Measurements from ENCODE around the gene CCDC34.

Gene CCDC34, protein sequence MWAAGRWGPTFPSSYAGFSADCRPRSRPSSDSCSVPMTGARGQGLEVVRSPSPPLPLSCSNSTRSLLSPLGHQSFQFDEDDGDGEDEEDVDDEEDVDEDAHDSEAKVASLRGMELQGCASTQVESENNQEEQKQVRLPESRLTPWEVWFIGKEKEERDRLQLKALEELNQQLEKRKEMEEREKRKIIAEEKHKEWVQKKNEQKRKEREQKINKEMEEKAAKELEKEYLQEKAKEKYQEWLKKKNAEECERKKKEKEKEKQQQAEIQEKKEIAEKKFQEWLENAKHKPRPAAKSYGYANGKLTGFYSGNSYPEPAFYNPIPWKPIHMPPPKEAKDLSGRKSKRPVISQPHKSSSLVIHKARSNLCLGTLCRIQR

DNA sequence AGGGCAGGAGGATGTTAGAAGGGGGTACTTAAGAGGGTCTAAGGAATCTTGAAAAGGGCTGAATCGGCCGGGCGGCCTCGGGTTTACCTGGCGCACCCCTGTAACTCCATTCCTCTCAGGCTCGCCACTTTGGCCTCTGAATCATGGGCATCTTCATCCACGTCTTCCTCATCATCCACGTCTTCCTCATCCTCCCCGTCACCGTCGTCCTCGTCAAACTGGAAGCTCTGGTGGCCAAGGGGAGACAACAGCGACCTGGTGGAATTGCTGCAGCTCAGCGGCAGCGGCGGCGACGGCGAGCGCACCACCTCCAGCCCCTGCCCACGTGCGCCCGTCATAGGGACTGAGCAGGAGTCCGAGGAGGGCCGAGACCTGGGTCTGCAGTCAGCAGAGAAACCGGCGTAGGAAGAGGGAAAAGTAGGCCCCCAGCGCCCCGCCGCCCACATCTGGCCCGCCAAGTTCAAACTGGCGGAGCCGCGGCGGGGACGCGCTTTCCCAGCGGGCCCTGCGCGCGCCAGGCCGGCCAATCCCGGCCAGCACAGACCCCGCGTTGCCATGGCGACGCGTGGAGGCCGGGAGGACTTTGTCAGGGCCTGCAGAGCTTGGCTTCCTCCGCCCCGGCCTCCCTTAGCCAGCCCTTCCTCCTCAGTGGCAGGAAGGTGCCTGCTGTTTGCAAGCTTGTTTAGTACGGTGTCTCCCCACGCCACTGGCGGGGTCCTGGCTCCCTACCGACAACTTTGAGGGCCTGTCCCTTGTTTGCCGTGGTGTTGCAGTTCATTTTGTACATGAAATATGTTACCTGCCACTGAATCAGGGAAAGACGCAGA is at the start of gene CCDC34:
Gene CCDC34, minus strand, starts transcription at position 467 of the 827 bp plus-strand sequence. Its CDS starts 21 bp downstream, at position 446.
- Histone ChIP-seq H3K4me2 (ENCODE audit: low read length) (peak within 1 kb of the TSS; percentile 80), H3K4me1 (no peaks in the 10 kb centered on the region), H3K9ac (peak within 1 kb of the TSS; percentile 69), H3K36me3 (ENCODE audit: control insufficient read depth, insufficient read depth, low read length) (no peaks in the 10 kb centered on the region), H3K27me3 (ENCODE audit: control insufficient read depth, insufficient read depth, low read length) (no peaks in the 10 kb centered on the region), H3K27ac (peak within 1 kb of the TSS; percentile 45), H3K79me2 (no peaks in the 10 kb centered on the region), H2AFZ (peak within 1 kb of the TSS; percentile 95), H3K9me3 (ENCODE audit: control insufficient read depth, low read length) (no peaks in the 10 kb centered on the region), H3K4me3 (ENCODE audit: low read depth, low read length) (peak within 1 kb of the TSS; percentile 72)
- TF ChIP-seq, protein P1, sequence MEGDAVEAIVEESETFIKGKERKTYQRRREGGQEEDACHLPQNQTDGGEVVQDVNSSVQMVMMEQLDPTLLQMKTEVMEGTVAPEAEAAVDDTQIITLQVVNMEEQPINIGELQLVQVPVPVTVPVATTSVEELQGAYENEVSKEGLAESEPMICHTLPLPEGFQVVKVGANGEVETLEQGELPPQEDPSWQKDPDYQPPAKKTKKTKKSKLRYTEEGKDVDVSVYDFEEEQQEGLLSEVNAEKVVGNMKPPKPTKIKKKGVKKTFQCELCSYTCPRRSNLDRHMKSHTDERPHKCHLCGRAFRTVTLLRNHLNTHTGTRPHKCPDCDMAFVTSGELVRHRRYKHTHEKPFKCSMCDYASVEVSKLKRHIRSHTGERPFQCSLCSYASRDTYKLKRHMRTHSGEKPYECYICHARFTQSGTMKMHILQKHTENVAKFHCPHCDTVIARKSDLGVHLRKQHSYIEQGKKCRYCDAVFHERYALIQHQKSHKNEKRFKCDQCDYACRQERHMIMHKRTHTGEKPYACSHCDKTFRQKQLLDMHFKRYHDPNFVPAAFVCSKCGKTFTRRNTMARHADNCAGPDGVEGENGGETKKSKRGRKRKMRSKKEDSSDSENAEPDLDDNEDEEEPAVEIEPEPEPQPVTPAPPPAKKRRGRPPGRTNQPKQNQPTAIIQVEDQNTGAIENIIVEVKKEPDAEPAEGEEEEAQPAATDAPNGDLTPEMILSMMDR (IDR thresholded peaks at IDR 0.05): no peak

DNA sequence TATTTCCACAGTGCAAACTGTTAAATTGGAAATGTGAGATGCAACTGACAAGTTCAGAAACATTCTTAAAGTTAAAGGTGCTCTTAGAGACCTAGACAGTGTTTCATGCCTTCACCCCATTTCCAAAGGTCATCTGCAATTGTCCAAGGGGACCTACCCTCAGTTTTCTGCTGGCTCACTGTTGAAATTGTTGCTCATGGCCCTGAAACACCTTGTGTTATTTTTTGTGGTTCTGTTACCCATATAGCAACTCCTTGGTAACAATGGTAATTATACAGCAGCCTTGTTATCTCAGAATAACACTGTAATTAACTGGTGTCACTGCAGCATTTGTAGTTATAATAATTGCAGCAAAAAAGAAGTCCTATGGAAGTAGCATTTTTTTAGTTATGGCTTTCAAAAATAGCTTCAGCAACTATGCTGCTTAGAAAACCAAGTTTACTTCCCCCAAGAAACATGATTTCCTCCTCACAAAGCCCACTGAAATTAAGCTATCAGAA is 49.2 kb upstream of the CCDC34 start:
- H3K9me3 ChIP-seq (ENCODE audit: control insufficient read depth, low read length): no peaks in the 10 kb centered on the region
- TF ChIP-seq, protein P1 (IDR thresholded peaks at IDR 0.05): no peak
- no peak overlapping the region for H3K4me3 ChIP-seq (ENCODE audit: low read depth, low read length)
- no peaks in the 10 kb centered on the region for H3K4me1 ChIP-seq
- no peaks in the 10 kb centered on the region for H3K36me3 ChIP-seq (ENCODE audit: control insufficient read depth, insufficient read depth, low read length)
- no peaks in the 10 kb centered on the region for H3K79me2 ChIP-seq
- no peak overlapping the region for H3K4me2 ChIP-seq (ENCODE audit: low read length)
- no peaks in the 10 kb centered on the region for H3K27me3 ChIP-seq (ENCODE audit: control insufficient read depth, insufficient read depth, low read length)
- no peak overlapping the region for H2AFZ ChIP-seq
- H3K27ac ChIP-seq: no peak overlapping the region
- H3K9ac ChIP-seq: no peak overlapping the region

- Histone ChIP-seq H3K79me2 (no peaks in the 10 kb centered on the region), H3K4me2 (ENCODE audit: low read length) (no peak overlapping the region), H3K4me3 (ENCODE audit: low read depth, low read length) (no peak overlapping the region), H3K9ac (no peak overlapping the region), H3K27ac (no peak overlapping the region), H3K27me3 (ENCODE audit: control insufficient read depth, insufficient read depth, low read length) (no peaks in the 10 kb centered on the region), H2AFZ (no peak overlapping the region), H3K9me3 (ENCODE audit: control insufficient read depth, low read length) (no peaks in the 10 kb centered on the region), H3K36me3 (ENCODE audit: control insufficient read depth, insufficient read depth, low read length) (no peaks in the 10 kb centered on the region), H3K4me1 (no peaks in the 10 kb centered on the region)
- TF ChIP-seq, protein P1 (IDR thresholded peaks at IDR 0.05): no peak
These were observed 48.3 kb upstream of the CCDC34 start for GRCh38 chr11:27411328-27411727.

GRCh38 chr11:27410272-27410671 is 47.3 kb upstream of the CCDC34 start:
- Histone ChIP-seq H3K79me2 (no peaks in the 10 kb centered on the region), H3K27ac (no peak overlapping the region), H3K9me3 (ENCODE audit: control insufficient read depth, low read length) (no peaks in the 10 kb centered on the region), H3K4me3 (ENCODE audit: low read depth, low read length) (no peak overlapping the region), H3K4me1 (no peaks in the 10 kb centered on the region), H3K9ac (no peak overlapping the region), H3K36me3 (ENCODE audit: control insufficient read depth, insufficient read depth, low read length) (no peaks in the 10 kb centered on the region), H3K4me2 (ENCODE audit: low read length) (no peak overlapping the region), H3K27me3 (ENCODE audit: control insufficient read depth, insufficient read depth, low read length) (no peaks in the 10 kb centered on the region), H2AFZ (no peak overlapping the region)
- TF ChIP-seq, protein P1 (IDR thresholded peaks at IDR 0.05): no peak

All from parathyroid adenoma (tissue), 2 donors.